IMR-90 (cell line): ENCODE measurements around the gene MAGEF1. TPM values are rescaled to one million over a fixed set of nuclear protein-coding genes. Genes with fewer than 3 reads are reported as not detected.

ENCODE experiments used
- ATAC-seq: fragments of 200-7000 bp; cut with Tn5 transposase; 2 replicates; pipeline ENCODE4 v1.9.1; 2020; ENCODE audit warnings: low read depth, mild to moderate bottlenecking, moderate library complexity
- BruUV-seq: library from RNA; stranded (reverse); fragments of 400-500 nt; replicated peaks from 2 replicates; lab custom pipeline; 2021; lab: Mats Ljungman, UMichigan
- CTCF ChIA-PET: fragments of 300-600 bp; formaldehyde crosslinking; extraction: SDS; loops from one replicate; lab custom pipeline; 2021; ENCODE audit warnings: antibody characterized with exemption; lab: Yijun Ruan, JAX
- POLR2A ChIA-PET: fragments of 300-600 bp; sonication (Branson Sonifier 250); formaldehyde crosslinking; loops from one replicate; lab custom pipeline; 2022; ENCODE audit warnings: antibody characterized with exemption; ENCODE audit not compliant: unreplicated experiment; lab: Charles Lee
- DNase-seq: peaks from one replicate; pipeline ENCODE4 v3.0.0; 2013
- H2AFZ ChIP-seq: replicated peaks from 2 replicates; pipeline ENCODE3; 2013; ENCODE audit warnings: low read length, mild to moderate bottlenecking; ENCODE audit not compliant: poor library complexity
- H2AK5ac ChIP-seq: 2 replicates; pipeline ENCODE4 v1.6.1; 2013; ENCODE audit warnings: low read depth, low read length, inconsistent platforms
- H2AK9ac ChIP-seq: replicated peaks from 2 replicates; pipeline ENCODE3; 2013; ENCODE audit warnings: mild to moderate bottlenecking, low read depth, low read length, moderate library complexity; ENCODE audit not compliant: poor library complexity
- H2BK120ac ChIP-seq: 2 replicates; pipeline ENCODE4 v1.6.1; 2013; ENCODE audit warnings: low read depth, low read length, inconsistent platforms
- H2BK15ac ChIP-seq: 3 replicates; pipeline ENCODE4 v1.6.1; 2013; ENCODE audit warnings: low read depth, low read length, inconsistent platforms
- H2BK20ac ChIP-seq: 2 replicates; pipeline ENCODE4 v1.6.1; 2013; ENCODE audit warnings: low read depth, mild to moderate bottlenecking, inconsistent platforms, low read length, moderate library complexity
- H2BK5ac ChIP-seq: 2 replicates; pipeline ENCODE4 v1.6.1; 2013; ENCODE audit warnings: mild to moderate bottlenecking, low read depth, low read length, inconsistent platforms; ENCODE audit not compliant: poor library complexity, severe bottlenecking
- H3K14ac ChIP-seq: replicated peaks from 2 replicates; pipeline ENCODE4 v1.6.1; 2013; ENCODE audit warnings: low read depth, low read length, inconsistent platforms
- H3K18ac ChIP-seq: 2 replicates; pipeline ENCODE4 v1.6.1; 2013; ENCODE audit warnings: low read depth, low read length, control low read depth
- H3K23ac ChIP-seq: 2 replicates; pipeline ENCODE4 v1.6.1; 2013; ENCODE audit warnings: low read depth, low read length, inconsistent platforms
- H3K27ac ChIP-seq: 2 replicates; pipeline ENCODE4 v1.5.1; 2013; ENCODE audit warnings: mild to moderate bottlenecking, control low read depth, low read length; ENCODE audit not compliant: insufficient read depth
- H3K27me3 ChIP-seq: 2 replicates; pipeline ENCODE4 v1.6.1; 2013; ENCODE audit warnings: low read length; ENCODE audit not compliant: control insufficient read depth, insufficient read depth
- H3K36me3 ChIP-seq: 2 replicates; pipeline ENCODE4 v1.6.1; 2013; ENCODE audit warnings: low read length, mixed read lengths; ENCODE audit not compliant: control insufficient read depth, insufficient read depth
- H3K4ac ChIP-seq: 2 replicates; pipeline ENCODE4 v1.6.1; 2013; ENCODE audit warnings: low read depth, low read length, inconsistent platforms
- H3K4me1 ChIP-seq: 2 replicates; pipeline ENCODE4 v1.6.1; 2013; ENCODE audit warnings: low read length, mixed read lengths; ENCODE audit not compliant: control insufficient read depth, insufficient read depth
- H3K4me2 ChIP-seq: 2 replicates; pipeline ENCODE4 v1.6.1; 2013; ENCODE audit warnings: low read depth, mild to moderate bottlenecking, control low read depth, low read length, moderate library complexity
- H3K4me3 ChIP-seq: 2 replicates; pipeline ENCODE4 v1.5.1; 2013; ENCODE audit warnings: low read depth, mild to moderate bottlenecking, control low read depth, low read length, moderate library complexity; ENCODE audit not compliant: insufficient read depth
- H3K56ac ChIP-seq: 2 replicates; pipeline ENCODE4 v1.6.1; 2013; ENCODE audit warnings: low read length, inconsistent platforms; ENCODE audit not compliant: insufficient read depth; ENCODE audit errors: extremely low read depth
- H3K79me1 ChIP-seq, 2 experiments: 2 replicates each; pipeline ENCODE4 v1.6.1; 2013; ENCODE audit warnings: low read length in 2 of 2, inconsistent platforms in 1 of 2, low read depth in 1 of 2
- H3K9ac ChIP-seq: 2 replicates; pipeline ENCODE4 v1.6.1; 2013; ENCODE audit warnings: low read depth, low read length, control low read depth
- H3K9me1 ChIP-seq: 2 replicates; pipeline ENCODE4 v1.6.1; 2013; ENCODE audit warnings: low read length, inconsistent platforms; ENCODE audit not compliant: insufficient read depth
- H3K9me3 ChIP-seq: 2 replicates; pipeline ENCODE4 v1.6.1; 2013; ENCODE audit warnings: low read length; ENCODE audit not compliant: control insufficient read depth, insufficient read depth
- H4K20me1 ChIP-seq: 2 replicates; pipeline ENCODE4 v1.6.1; 2013; ENCODE audit warnings: low read length, inconsistent platforms; ENCODE audit not compliant: insufficient read depth
- H4K5ac ChIP-seq: 2 replicates; pipeline ENCODE4 v1.6.1; 2013; ENCODE audit warnings: mild to moderate bottlenecking, low read depth, low read length, control low read depth
- H4K8ac ChIP-seq, 2 experiments: 2 replicates each; pipeline ENCODE4 v1.6.1; 2013; ENCODE audit warnings: low read depth in 2 of 2, low read length in 2 of 2, control low read depth in 1 of 2, inconsistent platforms in 1 of 2
- H4K91ac ChIP-seq: 2 replicates; pipeline ENCODE4 v1.6.1; 2013; ENCODE audit warnings: low read depth, low read length, inconsistent platforms; ENCODE audit not compliant: insufficient read depth
- CEBPB ChIP-seq: IDR thresholded peaks from 2 replicates; pipeline ENCODE4 v1.6.1; 2012; ENCODE audit warnings: low read depth, low read length, improper control_type of control experiment
- MAFK ChIP-seq: IDR thresholded peaks from 2 replicates; pipeline ENCODE4 v1.6.1; 2012; ENCODE audit warnings: low read depth, low read length, improper control_type of control experiment
- MAZ ChIP-seq: IDR thresholded peaks from 2 replicates; pipeline ENCODE4 v1.6.1; 2012; ENCODE audit warnings: low read depth, mild to moderate bottlenecking, low read length, improper control_type of control experiment, moderate library complexity, borderline replicate concordance
- MXI1 ChIP-seq: IDR thresholded peaks from 2 replicates; pipeline ENCODE4 v1.6.1; 2012; ENCODE audit warnings: low read depth, mild to moderate bottlenecking, low read length, moderate library complexity, borderline replicate concordance
- NFE2L2 ChIP-seq: fragments of 150-350 bp; IDR thresholded peaks from 2 replicates; pipeline ENCODE4 v1.6.1; 2016; ENCODE audit warnings: low read depth, mild to moderate bottlenecking, low read length
- POLR2A ChIP-seq: IDR thresholded peaks from 2 replicates; pipeline ENCODE4 v1.6.1; 2012; ENCODE audit warnings: mild to moderate bottlenecking, low read depth, low read length
- RAD21 ChIP-seq: IDR thresholded peaks from 2 replicates; pipeline ENCODE4 v1.6.1; 2012; ENCODE audit warnings: low read length, improper control_type of control experiment
- SMC3 ChIP-seq: fragments of 150-350 bp; IDR thresholded peaks from 2 replicates; pipeline ENCODE4 v1.6.1; 2016; ENCODE audit warnings: low read depth, mild to moderate bottlenecking, antibody characterized with exemption, low read length, moderate library complexity
- WGBS, 2 experiments: methylation state at CpG; one replicate each; pipeline versions ENCODE4 v1.1.5 to v1.1.7; 2013; ENCODE audit warnings: missing lambda C conversion rate in 2 of 2; ENCODE audit not compliant: insufficient read length in 1 of 2; ENCODE audit errors: extremely low coverage in 2 of 2; 5-methylcytosine and 5-hydroxymethylcytosine counted together
- dilution Hi-C: fragments of 300-500 bp; cut with HindIII; formaldehyde crosslinking; loops from one replicate; pipeline ENCODE4 v1.14.3; 2018; ENCODE audit warnings: low sequenced_read_pairs; ENCODE audit not compliant: unreplicated experiment
- in situ Hi-C: fragments of 300-500 bp; cut with MboI; formaldehyde crosslinking; loops from 3 replicates; pipeline ENCODE4 v1.14.3; 2019; ENCODE audit warnings: low sequenced_read_pairs, inconsistent platforms, mixed read lengths
- intact Hi-C: fragments of 100-400 bp; cut with micrococcal nuclease; formaldehyde crosslinking; loops from 2 replicates; pipeline ENCODE4 v1.10.0; 2022
- polyA plus RNA-seq, 3 experiments: library from polyadenylated mRNA; depleted of rRNA; stranded (reverse); fragments of >200 nt; gene quantifications; 2 replicates each; pipeline ENCODE4 v1.2.3, GENCODE V29; 2012; ENCODE audit warnings: low replicate concordance in 1 of 3
- total RNA-seq: library from RNA; depleted of rRNA; stranded (reverse); fragments of >200 nt; gene quantifications from 2 replicates; pipeline ENCODE4 v1.2.3, GENCODE V29; 2012
- TF ChIP-seq, protein P1 (sequence below): fragments of 150-350 bp; IDR thresholded peaks from 2 replicates; pipeline ENCODE4 v1.6.1; 2017; ENCODE audit warnings: mild to moderate bottlenecking, antibody characterized with exemption, low read length, low read depth
- TF ChIP-seq, protein P2 (sequence below): conservative IDR thresholded peaks from 2 replicates; pipeline ENCODE4 v1.5.1; 2012; ENCODE audit warnings: mild to moderate bottlenecking, low read depth, low read length, improper control_type of control experiment
- TF ChIP-seq, protein P3 (sequence below): fragments of 150-350 bp; IDR thresholded peaks from 2 replicates; pipeline ENCODE4 v1.6.1; 2016; ENCODE audit warnings: low read depth, mild to moderate bottlenecking, low read length, moderate library complexity, borderline replicate concordance

MAGEF1 gene
- total and polyA plus RNA-seq, 2 of the 4 experiments (the other 2 are of a cell fraction) = 10.6 to 19.4 TPM

DNA sequence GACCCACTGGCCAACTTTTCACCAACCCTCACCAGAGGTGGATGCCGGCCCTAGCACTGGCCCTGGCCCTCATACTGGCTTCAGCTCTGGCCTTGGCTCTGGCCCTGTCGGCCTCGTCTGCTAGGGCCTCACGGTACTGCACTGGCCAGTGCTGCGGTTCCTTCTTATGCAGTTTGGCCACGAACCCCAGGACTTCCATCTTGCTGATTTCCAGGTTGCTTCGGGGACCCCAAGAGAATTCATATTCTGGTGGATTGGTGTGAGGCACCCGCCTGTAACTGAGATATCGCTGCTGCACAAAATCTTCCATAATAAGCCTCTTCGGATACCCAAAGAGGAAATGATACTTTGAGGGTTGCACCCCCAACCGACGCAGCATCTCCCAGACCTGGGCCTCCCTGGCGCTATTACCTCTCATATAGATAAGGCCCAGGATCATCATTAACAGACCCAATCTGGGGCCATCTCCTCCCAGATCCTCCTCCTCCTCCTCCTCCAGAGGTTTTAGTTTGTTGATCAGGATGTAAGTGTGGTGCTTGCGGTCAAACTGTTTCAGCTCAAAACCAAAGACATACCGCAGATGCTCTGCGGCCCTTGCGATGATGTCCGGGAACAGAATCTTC is 883 bp downstream of the MAGEF1 start:
- POLR2A ChIA-PET = interaction anchor here (0.6 kb wide), 1 partner anchor 21 kb away, joined by 3 read pairs; no protein-coding TSS in a partner anchor
- Histone ChIP-seq H4K91ac (peak overlapping the region; percentile 69), H3K14ac (peak overlapping the region; percentile 95), H3K4me2 (peak overlapping the region; percentile 86), H3K27ac (peak overlapping the region; percentile 88), H2BK15ac (0 out of 3 replicates have a peak overlapping the region, but pooled peaks have one; percentile 7), H3K9me1 (peaks cover 4% of the 10 kb centered on the region), H3K36me3 (peaks cover 4% of the 10 kb centered on the region), H3K9ac (peak overlapping the region; percentile 92), H3K56ac (peak overlapping the region; percentile 88), H2AK9ac (peak overlapping the region; percentile 94), H3K4me1 (peaks cover 6% of the 10 kb centered on the region), H3K23ac (peak overlapping the region; percentile 87), H2BK5ac (peak overlapping the region; percentile 59), H4K5ac (peak overlapping the region; percentile 67), H4K8ac (peak overlapping the region; percentile 96 to 97), H3K79me1 (peaks cover 19 to 30% of the 10 kb centered on the region in 2 experiments), H3K4ac (peak overlapping the region; percentile 87), H2AK5ac (peak overlapping the region; percentile 87), H2AFZ (peak overlapping the region; percentile 96), H4K20me1 (peaks cover 3% of the 10 kb centered on the region; the same call in 1 of the 2 replicates), H3K27me3 (no peaks in the 10 kb centered on the region), H3K9me3 (peaks cover 5% of the 10 kb centered on the region; the same call in 1 of the 2 replicates), H3K4me3 (peak overlapping the region; percentile 74), H2BK120ac (peak overlapping the region; percentile 56; the same call in 1 of the 2 replicates), H3K18ac (peak overlapping the region; percentile 57), H2BK20ac (peak overlapping the region; percentile 16; the same call in 1 of the 2 replicates)
- intact Hi-C loops = loop anchor here (5.0 kb wide), 2 partner anchors 51 to 129 kb away; no protein-coding TSS in a partner anchor
- BruUV-seq = TSS peak; percentile 85
- TF ChIP-seq MAFK = no peak
- no peak for TF ChIP-seq NFE2L2
- TF ChIP-seq MAZ = no peak
- TF ChIP-seq, protein P1, sequence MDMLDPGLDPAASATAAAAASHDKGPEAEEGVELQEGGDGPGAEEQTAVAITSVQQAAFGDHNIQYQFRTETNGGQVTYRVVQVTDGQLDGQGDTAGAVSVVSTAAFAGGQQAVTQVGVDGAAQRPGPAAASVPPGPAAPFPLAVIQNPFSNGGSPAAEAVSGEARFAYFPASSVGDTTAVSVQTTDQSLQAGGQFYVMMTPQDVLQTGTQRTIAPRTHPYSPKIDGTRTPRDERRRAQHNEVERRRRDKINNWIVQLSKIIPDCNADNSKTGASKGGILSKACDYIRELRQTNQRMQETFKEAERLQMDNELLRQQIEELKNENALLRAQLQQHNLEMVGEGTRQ = no peak
- TF ChIP-seq, protein P2, sequence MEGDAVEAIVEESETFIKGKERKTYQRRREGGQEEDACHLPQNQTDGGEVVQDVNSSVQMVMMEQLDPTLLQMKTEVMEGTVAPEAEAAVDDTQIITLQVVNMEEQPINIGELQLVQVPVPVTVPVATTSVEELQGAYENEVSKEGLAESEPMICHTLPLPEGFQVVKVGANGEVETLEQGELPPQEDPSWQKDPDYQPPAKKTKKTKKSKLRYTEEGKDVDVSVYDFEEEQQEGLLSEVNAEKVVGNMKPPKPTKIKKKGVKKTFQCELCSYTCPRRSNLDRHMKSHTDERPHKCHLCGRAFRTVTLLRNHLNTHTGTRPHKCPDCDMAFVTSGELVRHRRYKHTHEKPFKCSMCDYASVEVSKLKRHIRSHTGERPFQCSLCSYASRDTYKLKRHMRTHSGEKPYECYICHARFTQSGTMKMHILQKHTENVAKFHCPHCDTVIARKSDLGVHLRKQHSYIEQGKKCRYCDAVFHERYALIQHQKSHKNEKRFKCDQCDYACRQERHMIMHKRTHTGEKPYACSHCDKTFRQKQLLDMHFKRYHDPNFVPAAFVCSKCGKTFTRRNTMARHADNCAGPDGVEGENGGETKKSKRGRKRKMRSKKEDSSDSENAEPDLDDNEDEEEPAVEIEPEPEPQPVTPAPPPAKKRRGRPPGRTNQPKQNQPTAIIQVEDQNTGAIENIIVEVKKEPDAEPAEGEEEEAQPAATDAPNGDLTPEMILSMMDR = no peak
- no peak for TF ChIP-seq POLR2A
- no peak for TF ChIP-seq CEBPB
- TF ChIP-seq MXI1 = no peak
- TF ChIP-seq RAD21 = no peak
- TF ChIP-seq, protein P3, sequence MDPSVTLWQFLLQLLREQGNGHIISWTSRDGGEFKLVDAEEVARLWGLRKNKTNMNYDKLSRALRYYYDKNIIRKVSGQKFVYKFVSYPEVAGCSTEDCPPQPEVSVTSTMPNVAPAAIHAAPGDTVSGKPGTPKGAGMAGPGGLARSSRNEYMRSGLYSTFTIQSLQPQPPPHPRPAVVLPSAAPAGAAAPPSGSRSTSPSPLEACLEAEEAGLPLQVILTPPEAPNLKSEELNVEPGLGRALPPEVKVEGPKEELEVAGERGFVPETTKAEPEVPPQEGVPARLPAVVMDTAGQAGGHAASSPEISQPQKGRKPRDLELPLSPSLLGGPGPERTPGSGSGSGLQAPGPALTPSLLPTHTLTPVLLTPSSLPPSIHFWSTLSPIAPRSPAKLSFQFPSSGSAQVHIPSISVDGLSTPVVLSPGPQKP = no peak
- no peak for TF ChIP-seq SMC3
- in situ Hi-C loops = no loop called here
- 5% methylated on average over 7 of the region's 18 CpGs; no CpG with 5 or more reads in 1 of the 2 experiments for WGBS, 2 experiments
- DNase-seq (no peak), ATAC-seq (peak; percentile 19)
- CTCF ChIA-PET = interaction anchor here (1.2 kb wide), 1 partner anchor 22 kb away, joined by 7 read pairs; no protein-coding TSS in a partner anchor
- dilution Hi-C loops = no loop called here
